Measurements from ENCODE around the gene TXNDC5. TPM values are rescaled to one million over a fixed set of nuclear protein-coding genes. Genes with fewer than 3 reads are reported as not detected.

The TXNDC5 gene
- total RNA-seq, 1 donor: 365 TPM

DNA sequence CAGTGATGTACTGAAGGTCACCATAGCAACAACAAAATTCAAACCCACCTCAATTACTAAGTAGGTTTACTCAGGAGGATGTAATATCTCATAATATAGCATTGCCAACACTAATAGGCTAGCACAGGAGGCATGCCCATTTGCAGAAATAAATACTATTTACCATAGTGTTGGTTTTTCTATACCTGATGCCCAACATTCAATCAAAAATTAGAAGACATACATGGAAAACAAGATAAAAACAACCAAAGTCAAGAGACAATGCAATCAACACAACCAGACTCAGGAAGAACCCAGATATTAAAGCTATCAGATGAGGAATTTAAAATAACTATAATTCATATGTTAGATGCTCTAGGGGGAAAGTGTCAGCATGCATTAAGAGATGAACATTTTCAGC lies 14.3 kb upstream of the TXNDC5 start:
- no peak for DNase-seq (ENCODE audit: low read depth)
- H3K4me3 ChIP-seq (ENCODE audit: low read depth, low read length): no peak overlapping the region
- TF ChIP-seq, protein P1, sequence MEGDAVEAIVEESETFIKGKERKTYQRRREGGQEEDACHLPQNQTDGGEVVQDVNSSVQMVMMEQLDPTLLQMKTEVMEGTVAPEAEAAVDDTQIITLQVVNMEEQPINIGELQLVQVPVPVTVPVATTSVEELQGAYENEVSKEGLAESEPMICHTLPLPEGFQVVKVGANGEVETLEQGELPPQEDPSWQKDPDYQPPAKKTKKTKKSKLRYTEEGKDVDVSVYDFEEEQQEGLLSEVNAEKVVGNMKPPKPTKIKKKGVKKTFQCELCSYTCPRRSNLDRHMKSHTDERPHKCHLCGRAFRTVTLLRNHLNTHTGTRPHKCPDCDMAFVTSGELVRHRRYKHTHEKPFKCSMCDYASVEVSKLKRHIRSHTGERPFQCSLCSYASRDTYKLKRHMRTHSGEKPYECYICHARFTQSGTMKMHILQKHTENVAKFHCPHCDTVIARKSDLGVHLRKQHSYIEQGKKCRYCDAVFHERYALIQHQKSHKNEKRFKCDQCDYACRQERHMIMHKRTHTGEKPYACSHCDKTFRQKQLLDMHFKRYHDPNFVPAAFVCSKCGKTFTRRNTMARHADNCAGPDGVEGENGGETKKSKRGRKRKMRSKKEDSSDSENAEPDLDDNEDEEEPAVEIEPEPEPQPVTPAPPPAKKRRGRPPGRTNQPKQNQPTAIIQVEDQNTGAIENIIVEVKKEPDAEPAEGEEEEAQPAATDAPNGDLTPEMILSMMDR (IDR thresholded peaks at IDR 0.05; ENCODE audit: insufficient read depth, low read depth, low read length): no peak

DNA sequence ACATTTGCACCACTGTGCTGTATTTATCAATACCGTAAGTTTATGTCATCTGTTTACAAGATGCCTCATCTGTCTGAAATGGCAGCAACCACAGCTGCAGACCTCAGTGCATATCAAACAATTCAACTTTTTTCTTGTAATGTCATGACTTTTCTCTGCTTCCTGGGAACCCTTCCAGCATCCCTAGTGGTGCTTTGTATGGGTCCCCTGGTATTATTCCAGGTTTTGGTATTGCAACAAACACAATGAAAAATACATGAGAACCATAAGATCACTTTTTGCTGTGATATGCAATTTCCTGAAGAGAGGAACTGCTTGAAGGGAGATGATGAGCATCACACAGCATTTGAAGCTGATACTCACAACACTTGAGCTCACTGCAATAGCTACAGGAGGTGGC lies 12.0 kb upstream of the TXNDC5 start:
- DNase-seq (ENCODE audit: low read depth): peak; percentile 50
- TF ChIP-seq, protein P1 (IDR thresholded peaks at IDR 0.05; ENCODE audit: insufficient read depth, low read depth, low read length): no peak
- no peak overlapping the region for H3K4me3 ChIP-seq (ENCODE audit: low read depth, low read length)

DNA sequence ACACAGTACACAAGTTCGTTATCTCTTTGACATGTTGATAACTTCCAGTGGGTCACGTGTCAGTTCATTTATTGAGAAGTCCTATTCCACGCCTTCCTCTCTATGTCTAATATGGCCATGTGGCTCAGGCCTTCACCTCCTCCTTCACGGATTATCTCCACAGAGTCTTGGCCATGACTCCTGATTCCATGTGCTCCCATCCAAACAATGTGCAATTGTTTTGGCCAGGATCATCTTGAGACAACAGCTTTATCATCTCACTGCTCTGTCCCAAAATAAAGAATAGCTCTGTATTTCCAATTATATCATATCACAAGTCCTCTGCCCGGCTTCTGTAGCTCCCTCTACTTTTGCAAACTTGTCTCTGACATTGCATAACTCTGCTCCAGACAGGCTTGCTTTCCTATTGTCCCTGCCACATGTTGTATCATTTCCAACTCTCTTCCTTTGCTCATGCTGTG lies 11.1 kb upstream of the TXNDC5 start:
- H3K4me3 ChIP-seq (ENCODE audit: low read depth, low read length): no peak overlapping the region
- TF ChIP-seq, protein P1 (IDR thresholded peaks at IDR 0.05; ENCODE audit: insufficient read depth, low read depth, low read length): no peak
- DNase-seq (ENCODE audit: low read depth): no peak

DNA sequence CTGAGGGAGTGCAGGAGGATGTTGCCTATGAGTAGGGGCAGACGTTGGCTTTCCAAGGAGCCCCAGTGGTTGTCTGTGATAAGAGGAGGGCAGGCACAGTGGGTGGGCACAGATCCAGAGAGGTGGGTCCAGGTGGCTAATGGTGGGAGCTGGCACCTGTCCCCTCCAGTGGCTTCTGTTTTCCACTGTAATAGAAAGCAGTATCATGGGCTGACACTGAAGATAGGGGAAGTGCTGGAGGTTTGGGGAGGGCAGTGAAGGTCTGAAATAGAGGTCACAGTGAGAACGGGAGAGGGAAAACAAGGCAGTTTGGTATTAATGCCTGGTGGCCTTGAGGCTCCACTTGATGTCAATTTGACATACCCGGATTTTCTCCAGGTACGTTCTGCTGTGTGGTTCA lies 10.5 kb upstream of the TXNDC5 start:
- no peak for DNase-seq (ENCODE audit: low read depth)
- TF ChIP-seq, protein P1 (IDR thresholded peaks at IDR 0.05; ENCODE audit: insufficient read depth, low read depth, low read length): no peak
- no peak overlapping the region for H3K4me3 ChIP-seq (ENCODE audit: low read depth, low read length)

DNA sequence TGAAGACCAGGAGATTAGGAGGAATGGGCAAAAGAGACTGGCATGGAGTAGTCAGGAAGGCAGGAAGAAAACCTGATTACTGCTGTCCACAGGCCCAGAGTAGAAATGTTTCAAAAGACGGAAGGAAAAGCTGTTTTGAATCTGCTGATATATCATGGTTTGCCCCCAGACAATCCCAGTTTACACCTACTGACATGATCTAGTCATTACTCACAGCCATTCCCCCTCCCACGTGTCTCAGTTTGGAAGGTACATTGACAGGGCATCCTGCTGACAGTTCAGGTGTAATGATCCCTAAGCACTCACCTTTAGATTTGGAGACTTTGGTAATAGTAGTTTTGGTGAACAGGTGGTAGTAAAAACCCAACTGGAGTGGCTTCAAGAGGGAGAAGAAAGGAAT lies 9.8 kb upstream of the TXNDC5 start:
- TF ChIP-seq, protein P1 (IDR thresholded peaks at IDR 0.05; ENCODE audit: insufficient read depth, low read depth, low read length): no peak
- H3K4me3 ChIP-seq (ENCODE audit: low read depth, low read length): no peak overlapping the region
- DNase-seq (ENCODE audit: low read depth): no peak

DNA sequence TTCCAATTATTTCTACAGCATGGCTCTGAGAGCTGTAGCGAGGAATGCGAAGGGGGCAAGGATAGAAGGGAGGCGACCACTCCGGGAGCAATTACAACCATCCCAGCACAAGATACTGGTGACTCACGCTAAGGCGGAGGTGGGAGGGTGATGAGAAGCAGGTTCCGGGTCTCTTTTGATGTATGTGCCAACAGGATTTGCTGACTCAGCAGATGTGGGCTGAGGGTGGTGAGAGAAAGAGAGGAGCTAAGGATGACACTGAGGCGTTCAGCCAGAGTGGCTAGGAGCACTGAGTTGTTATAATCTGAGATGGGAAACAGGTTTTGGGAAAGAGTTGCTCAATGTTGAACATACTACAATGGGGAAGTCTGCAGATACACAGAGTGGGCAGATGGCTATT lies 9.3 kb upstream of the TXNDC5 start:
- no peak overlapping the region for H3K4me3 ChIP-seq (ENCODE audit: low read depth, low read length)
- TF ChIP-seq, protein P1 (IDR thresholded peaks at IDR 0.05; ENCODE audit: insufficient read depth, low read depth, low read length): no peak
- DNase-seq (ENCODE audit: low read depth): peak; percentile 84

DNA sequence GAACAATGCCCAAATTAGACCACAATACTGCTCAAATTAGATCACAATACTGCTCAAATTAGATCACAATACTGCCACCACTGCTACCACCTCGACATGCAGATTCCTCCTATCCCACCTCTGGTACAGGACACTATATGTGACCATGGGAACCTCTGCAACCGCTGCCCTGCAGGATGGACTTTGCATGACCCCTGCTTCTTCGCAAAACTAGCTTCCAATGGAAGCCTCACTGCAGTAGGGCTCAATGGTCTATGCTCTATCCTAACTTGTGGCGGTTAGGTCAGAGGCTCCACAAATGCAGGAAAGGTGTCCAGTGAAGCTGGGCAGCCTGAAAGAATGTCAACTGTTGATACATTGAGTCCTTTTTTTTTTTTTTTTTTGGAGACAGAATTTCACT lies 7.8 kb upstream of the TXNDC5 start:
- TF ChIP-seq, protein P1 (IDR thresholded peaks at IDR 0.05; ENCODE audit: insufficient read depth, low read depth, low read length): no peak
- DNase-seq (ENCODE audit: low read depth): no peak
- no peak overlapping the region for H3K4me3 ChIP-seq (ENCODE audit: low read depth, low read length)

Data from fibroblast of villous mesenchyme (primary cell).